Measurements from ENCODE around the gene TFEB.

The TFEB gene

DNA sequence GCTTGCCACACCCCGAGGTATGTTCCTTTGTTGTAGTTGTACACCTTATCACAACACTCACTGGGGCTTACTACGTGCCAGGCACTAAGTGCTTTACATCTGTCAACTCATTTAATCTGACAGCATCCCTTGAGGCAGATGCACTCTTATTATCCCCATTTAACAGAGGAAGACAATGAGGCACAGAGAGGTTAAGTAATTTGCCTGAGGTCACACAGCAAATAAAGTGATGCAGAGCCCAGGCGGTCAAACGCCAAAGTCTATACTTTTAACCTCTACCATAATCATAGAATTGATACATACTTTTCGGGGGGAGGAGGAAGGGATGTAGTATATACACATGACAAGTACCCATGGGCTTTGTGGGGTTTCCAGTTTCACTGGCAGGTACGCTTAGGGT is 59.4 kb downstream of the TFEB start:
- DNase-seq (ENCODE audit: low read depth, low spot score): no peak

DNA sequence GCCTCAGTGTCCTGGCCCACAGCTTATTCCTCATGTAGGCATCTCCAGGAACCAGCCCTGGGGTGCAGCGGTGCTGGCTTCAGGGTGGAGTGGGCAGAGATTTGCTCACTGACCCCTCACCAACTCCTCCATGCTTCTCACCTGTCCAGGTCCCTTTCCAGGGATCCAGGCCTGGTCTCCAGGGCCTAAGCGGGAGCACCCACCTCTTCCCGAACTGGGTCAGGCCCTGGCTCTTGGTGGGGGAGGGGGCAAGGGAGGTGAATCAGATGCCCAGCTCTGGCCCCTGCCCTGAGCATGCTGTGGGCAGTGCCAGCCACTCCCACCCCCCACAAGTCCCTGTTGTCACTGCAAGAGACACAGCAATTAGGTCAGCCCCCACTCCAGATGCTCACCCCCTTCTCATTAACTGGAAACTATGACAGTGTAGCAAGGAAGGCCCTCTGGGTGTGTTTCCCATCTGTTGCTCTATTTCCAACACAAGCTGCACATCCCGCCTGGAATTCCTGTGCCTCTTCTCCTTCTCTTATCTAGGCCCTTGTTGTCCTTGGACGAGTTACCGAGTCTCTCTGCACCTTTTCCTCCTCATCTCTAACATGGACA is 60.1 kb downstream of the TFEB start:
- no peak for DNase-seq (ENCODE audit: low read depth, low spot score)

DNA sequence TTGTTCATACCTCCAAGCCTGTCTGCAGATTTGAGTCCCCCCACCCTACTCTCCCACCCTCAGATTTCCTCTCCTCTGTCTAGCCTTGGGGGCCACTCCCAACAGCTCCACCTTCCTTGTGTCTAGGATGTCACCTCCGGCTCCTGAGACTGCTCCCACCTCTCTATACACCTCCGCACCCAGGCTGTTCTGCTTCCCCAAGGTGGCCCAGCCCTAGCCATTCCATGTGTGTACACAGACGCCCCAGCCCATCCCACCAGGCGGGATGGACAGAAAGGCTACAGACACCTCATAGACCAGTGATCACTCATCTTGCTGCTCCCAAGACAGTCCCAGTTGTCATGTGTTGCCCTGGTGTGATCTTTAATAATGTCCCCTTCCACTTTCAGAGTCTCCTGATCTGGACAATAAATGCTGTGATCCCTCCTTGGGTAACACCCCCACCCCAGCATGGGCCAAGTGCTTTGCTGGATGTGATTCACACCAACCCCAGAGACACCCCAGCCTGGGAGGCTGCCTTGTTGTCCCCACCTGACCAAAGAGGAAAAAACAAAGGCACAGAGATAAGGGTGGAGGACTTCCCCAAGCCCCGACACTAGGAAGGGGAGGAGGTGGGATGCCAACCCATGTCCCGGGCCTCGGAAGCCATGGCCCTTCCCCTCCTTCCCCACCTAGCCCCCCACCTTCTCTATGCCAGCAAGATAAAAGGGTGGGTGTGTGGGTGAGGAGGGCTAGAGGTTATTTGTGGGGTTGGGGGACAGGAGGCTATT is 61.0 kb downstream of the TFEB start:
- no peak for DNase-seq (ENCODE audit: low read depth, low spot score)

DNA sequence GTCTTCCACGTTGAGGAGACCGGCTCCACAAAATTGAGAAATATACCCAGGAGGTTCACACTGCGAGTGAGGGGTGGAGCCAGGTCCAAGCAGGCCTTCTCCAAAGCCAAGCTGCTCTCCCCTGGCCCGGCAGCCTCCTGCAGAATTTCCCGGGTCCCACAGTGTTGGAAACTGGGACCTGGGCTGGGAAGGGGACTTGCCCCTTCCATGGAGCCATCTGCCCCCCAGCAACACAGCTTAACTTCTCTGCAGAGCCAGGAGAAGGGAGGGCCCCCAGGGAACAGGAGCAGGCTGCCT is 61.8 kb downstream of the TFEB start:
- DNase-seq (ENCODE audit: low read depth, low spot score): no peak

DNA sequence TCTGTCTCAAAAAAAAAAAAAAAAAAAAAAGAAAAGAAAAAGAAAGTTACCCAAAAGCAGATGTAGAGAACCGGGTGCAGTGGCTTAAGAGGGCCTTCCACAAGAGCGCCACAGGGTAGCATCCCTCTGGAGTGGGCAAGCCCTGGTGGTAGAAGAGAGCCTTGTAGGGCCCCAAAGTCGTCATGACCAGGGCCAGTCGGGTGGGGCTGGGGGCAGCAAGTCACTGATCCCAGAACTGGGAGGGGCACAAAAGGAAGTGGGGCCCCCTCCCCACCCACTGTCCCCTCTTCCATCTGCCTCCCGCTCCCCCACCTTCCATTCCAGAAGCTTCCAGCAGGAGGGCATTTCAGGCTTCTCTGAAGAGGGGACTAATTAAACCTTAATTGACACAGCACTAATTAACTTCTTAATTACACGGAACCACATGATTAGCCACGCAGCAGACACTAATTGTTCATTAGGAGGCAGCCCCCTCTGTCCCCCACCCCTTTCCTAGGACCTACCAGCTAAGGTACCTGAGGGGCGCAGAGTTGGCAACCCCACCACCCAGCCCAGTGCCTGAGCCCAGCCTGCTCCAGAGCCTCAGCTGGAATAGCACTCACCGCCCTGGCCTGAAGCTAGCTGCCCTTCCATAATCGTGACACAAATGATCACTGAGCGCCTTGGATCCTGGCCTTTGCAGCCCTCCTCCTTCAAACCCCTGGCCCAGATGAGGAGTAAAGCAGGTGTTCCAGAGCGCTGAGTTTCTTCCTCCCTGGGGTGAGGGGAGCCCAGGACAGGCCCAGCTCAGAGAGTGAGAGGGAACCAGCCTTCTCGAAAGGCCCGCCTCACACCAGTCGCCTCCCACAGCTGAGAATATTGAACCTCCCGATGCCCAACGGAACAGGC is 62.3 kb downstream of the TFEB start:
- DNase-seq (ENCODE audit: low read depth, low spot score): no peak

DNA sequence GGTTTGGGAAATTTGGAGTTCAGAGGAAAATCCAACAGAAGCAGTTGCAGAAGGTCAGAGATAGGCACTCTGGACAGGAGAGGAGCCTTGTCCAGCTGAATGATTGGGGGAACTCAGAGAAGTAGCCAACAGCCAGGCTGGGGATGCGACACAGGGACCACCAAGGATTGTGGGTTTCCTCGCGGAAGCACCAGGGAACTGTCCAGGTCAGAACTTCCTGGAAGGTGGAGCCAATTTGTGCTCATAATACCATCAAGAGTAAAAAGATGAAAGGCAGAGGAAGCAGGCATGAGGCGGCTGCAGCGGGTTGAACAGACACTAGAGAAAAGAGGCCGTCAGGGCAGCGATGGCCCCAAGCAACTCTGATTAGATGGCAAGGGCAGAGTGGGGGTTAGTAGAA is 63.4 kb downstream of the TFEB start:
- DNase-seq (ENCODE audit: low read depth, low spot score): no peak

DNA sequence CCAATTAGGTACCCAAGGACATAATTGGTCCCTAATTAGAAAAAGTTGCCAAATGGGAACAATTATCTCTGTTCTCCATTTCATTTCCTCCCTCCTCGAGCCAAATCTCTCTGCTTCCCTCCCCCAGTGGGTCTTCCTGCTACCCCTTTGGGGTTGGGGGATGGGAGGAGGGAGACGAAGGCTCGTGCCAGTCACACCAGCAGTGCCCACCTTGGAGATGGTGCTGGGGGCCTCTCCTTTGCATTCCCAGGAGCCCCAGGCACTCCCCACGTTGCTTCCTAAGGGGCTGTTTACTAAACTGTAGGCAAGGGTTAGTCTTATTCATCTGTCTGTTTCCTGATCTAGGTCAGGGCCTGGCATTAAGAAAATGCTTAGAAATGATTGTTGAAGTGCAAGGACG is 64.0 kb downstream of the TFEB start:
- DNase-seq (ENCODE audit: low read depth, low spot score): no peak

DNA sequence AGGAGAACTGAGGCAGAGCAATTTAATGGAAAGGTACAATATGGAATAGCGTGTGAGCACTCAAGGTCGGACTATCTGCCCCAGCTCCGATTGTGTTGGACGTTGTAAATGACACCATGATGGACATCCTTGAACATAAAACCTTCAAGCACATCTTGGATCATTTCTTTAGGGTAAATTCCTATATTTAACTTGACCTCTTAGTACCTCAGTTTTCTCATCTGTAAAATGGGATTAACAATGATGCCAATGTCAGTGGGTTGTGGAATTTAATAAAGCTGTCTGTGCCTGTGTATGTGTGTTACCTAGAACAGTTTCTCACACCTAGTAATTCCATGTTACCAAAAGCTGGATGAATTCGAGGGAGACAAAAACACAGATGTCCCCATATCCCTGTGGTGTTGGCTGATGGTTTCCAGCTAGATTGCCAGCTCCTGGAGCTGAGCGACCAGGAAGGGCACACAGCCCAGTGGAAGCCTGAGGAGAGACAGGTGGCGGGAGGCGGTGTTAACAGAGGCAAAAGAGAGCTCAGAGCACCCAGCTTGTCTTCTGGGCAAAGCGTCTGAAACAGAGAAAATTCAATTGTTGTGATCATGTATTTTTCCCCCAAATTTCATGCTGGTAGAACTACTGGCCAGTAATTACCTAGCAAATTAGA is 64.6 kb downstream of the TFEB start:
- no peak for DNase-seq (ENCODE audit: low read depth, low spot score)

DNA sequence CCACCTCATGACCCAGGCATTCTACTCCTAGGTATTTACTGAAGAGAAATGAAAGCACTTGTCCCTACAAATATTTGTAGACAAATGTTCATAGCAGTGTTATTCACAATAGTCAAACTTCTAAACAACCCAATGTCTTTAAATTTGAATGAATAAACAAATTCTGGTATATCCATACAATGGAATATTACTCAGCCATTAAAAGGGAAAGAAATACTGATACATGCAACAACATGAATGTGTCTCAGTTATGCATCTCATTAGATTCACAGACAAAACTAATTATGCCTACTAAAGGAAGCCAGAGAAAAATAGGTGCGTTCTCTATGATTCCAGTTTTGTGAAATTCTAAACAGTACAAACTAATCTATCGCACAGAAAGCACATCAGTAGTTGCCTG is 66.4 kb downstream of the TFEB start:
- no peak for DNase-seq (ENCODE audit: low read depth, low spot score)

DNA sequence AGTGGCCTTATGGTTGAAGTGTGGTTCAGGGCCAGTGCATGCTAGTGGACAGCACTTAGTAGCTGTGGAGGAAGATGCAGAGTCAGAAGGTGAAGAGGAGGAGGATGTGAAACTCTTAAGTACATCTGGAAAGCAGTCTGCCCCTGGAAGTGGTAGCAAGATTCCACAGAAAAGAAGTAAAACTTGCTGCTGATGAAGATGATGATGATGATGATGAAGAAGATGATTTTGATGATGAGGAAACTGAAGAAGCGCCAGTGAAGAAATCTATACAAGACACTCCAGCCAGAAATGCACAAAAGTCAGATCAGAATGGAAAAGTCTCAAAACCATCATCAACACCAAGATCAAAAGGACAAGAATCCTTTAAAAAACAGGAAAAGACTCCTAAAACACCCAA is 68.2 kb downstream of the TFEB start:
- DNase-seq (ENCODE audit: low read depth, low spot score): no peak

DNA sequence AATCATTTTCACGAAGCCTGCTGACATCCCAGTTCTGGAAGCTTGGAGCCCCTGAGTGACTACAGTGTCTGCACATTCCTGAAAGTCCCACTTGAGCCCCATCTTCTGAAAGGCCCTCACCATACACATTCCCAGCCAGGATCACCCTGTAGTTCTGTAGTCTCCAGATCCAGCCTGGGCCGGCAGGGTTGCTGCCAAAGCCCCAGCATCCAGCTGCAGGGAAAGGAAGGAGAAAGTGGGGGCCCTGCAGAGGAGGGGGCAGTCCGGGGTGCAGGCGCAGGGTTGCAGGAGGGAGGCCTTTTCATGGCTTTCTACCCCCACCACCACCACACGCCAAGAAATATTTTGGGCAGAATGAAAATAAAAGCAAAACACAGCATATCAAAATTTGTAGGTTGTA is 71.1 kb downstream of the TFEB start:
- no peak for DNase-seq (ENCODE audit: low read depth, low spot score)

DNA sequence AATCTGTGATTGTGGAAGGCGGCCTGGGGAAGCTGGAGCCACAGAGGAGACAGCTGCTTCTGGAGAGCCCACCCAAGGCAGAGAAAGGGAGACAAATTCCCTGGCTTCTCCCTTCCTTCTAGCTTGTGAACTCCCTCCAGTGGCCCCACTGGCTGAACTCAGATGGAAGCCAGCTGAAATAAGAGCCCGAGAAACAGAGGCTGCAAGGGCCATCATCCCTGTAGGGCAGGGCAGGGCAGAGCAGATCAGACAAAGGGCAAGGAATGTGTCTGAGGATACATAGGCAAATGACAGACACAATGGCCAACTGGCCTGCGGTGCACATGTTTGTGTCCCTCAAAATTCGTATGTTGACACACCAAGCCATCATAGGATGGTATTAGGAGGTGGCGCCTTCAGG is 71.8 kb downstream of the TFEB start:
- DNase-seq (ENCODE audit: low read depth, low spot score): no peak

DNA sequence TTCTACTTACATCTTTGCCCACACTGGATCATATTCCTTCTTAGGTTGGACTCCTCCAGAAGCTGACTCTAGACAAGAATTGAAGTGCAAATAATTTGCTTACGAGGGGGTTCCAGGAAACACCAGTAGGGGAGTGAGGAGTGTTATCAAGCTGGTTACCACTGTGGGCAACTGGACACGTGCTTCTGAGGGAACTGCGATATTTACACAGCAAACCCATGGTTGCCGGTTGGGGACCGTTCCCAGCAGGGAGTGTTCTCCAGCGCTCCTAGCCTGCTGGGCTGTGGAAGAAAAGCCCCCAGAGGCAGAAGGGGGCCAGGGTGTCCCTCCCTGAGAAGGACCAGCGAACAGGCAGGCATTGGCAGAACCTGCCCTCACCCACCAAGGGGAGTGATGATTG is 75.5 kb downstream of the TFEB start:
- no peak for DNase-seq (ENCODE audit: low read depth, low spot score)

DNA sequence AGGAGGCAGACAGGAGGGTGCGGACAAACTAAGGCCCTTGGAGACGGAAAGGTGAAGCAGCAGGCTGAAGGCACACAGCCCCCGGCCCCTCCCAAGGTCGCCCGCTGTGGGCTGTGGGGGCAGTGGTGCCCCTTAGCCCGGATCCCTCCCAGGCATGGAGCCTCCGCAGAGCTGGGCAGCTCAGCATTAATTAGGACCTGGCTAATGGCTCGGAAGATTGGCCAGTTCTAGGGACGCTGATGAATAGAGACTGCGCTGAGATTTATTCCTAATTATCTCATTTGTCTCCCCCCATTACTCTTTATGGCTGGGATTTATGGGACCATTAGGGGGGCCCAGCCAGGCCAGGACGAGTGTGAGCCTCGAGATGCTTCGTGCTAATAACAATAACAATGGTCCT is 76.8 kb downstream of the TFEB start:
- no peak for DNase-seq (ENCODE audit: low read depth, low spot score)

DNA sequence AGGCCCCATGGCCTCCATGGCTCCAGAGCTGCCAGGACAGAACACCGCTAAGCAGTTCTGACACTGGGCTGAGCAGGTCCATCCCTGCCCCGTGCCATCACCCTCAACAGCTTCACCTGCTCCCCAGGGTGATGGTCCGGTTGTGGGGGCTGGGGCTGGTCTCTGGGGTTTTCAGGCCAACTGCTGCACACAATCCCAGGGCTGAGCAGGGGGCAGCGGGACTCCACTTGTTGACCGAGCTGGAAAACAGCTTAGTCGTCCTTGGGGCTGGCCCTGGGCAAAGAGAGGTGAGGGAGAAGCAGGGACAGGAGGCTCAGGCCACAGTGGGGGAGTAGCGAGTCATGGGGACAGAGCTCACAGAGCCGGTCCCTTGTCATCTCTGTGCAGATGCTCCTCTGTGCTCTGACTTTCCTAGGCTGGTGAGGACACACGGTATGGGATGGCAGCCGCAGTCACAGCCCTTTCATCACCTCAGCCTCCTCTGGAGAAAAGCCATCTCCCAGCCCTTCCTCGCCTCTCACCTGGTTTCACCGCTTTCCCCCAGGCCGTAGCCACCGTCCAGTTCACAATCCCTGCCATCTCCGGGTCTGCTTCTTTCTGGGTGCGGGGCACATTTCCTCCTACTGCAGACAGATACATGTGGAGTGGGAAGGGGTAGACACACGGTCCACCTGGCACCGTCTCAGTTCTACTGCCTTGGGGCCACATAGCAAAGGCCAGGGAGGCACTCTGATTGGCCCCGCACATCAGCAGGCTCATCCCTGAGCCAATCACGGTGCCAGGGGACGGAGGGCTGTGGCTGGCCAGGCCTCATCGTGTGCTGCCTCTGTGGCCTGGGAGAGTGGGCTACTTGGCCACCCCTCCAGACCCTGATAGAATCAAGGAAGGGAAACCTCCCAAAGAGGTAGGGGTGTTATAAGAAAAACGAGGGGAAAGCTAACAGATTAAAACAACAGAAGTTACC is 78.0 kb downstream of the TFEB start:
- no peak for DNase-seq (ENCODE audit: low read depth, low spot score)

DNA sequence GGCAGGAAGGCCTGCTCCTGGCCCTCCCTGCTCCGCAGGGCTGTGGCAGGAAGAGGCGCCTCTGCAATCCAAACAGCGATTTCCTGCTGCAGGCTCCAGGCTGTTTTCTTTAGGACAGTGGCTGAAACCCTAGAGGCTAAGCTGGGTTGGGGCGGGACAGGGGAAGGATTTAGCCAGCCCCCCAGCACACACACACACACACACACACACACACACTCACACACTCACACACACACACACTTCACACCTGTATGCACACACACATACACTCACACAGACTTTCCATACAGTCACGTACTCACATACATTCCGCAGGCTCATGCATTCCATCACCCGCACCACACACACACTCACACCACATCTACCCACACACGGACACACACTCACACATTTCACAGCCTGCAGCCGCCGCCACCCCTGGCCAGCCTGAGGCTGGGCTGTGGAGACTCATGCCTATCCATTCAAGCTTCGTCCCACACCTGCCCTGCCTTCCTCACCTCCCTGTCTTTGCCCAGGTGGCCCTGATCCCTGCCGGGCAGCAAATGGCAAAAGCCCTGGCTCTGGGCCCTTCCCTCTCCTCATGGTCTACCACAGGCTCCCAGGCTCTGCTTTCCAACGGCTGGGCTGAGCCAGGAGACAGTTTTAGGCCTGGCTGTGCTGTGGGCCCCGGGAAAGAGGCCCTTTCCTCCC is 79.3 kb downstream of the TFEB start:
- DNase-seq (ENCODE audit: low read depth, low spot score): no peak

DNA sequence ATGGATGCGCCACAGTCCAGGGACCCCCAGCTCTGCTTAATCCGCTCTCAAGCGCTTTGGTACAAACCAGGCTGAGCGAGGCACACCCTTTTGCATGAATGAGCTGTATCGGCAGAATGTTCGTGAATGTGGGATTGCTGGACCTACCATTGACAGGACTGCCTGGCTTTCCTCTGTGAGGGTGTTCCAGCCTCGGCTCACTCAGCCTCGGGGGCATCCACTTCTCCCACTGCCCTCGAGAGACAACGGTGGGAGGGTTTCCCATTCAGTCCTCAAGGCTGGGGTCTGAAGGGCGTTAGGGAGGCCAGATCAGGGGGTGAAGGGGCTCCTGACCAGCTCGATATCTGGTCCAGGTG is 79.8 kb downstream of the TFEB start:
- no peak for DNase-seq (ENCODE audit: low read depth, low spot score)

DNA sequence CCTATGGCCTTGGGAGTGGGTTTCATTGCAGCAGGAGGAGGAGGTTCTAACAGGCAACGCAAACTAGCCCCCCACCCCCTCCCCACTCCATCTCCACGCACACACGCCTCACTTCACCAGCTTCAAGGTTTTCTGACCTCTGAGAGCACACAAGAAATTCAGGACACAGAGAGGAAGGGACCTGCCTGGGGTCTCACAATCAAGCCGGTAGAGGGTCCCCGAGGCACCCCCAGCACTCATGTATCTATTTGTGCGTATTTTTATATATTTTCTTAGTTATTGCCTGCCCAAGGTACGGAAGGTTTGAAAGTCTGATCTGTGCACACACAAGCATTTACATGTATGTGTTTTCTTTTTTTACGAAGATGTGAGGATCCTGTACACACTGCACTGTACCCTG is 80.2 kb downstream of the TFEB start:
- DNase-seq (ENCODE audit: low read depth, low spot score): no peak

DNA sequence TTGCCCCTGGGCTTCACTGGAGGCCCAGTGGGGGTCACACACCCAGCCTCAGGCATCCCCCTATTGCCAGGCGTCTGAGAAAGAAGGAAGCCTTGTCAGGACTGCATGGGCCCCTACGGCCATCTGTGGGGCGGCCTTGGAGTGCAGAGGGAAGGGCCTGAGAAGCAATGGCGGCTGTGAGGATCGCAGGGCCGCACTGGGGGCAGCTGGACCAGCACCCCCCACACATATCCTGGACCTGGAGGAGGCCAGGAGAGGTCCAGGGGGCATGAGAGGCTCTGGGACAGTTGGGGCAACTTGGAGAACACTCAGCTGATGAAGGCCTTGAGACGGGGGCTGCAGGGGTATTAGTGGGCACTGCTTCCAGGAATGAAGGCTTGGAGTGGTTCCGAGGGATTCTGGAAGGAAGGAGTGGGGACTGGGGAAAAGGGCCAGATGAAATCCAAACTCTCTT is 80.7 kb downstream of the TFEB start:
- DNase-seq (ENCODE audit: low read depth, low spot score): no peak

DNA sequence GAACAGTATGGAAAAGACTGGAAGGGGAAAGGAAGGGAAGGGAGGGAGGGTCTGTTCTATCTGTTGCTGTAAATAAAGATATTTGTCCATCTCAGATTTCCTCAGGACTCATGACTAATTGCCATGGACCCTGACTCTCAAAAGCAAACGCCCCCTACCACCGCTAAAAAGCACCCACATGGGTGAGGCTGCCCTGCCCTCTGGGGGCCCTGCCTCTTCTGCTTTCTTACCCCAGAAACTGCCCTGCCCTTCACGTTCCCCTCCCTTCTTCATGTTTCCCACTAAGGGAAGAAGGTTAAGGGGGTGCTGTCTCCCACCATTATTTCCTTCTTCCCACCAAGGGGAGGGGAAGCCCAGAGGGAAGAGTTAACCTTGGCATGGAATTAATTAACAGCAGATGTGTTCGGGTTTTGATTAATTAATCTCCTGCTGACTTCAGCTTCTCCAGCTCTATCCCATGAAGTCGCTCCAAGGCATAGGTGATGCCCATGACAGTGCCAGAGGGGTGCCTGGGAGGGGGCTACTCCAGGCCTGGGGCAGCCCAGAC is 81.2 kb downstream of the TFEB start:
- no peak for DNase-seq (ENCODE audit: low read depth, low spot score)

All from iPS DF 19.7 (cell line).